ENCODE measurements around the gene ZNF48. TPM values are rescaled to one million over a fixed set of nuclear protein-coding genes. Genes with fewer than 3 reads are reported as not detected.

ZNF48 gene
- polyA plus RNA-seq, 1 of the 3 experiments (the other 2 are of a cell fraction), result 8.8 TPM

DNA sequence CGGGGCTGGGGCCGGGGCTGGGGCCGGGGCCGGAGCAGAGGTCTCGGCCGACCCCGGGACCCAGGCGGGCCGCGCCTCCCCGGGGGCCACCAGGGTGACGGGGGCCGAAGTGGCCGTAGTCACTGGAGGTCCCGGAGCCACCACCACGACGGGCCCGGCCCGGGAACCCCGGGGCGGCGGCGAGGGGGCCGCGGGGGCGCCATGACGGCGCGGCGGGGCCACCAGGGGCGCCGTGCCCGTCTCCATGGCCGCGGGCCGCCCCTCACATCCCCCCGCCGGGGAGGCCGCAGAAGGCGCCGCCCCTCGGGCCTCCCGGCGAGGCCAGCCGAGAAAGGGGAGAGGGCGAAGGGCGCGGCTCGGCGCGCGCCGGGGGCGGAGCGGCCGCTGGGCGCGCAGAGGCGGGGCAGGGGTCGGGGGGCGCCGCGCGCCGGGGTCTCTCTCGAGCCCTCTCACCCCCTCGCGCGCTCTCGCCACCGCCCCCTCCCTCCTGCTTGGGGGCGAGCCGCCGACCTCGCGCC is 25.2 kb upstream of the ZNF48 start:
- Histone ChIP-seq H3K27me3 (ENCODE audit: insufficient read depth) (no peaks in the 10 kb centered on the region), H3K4me3 (ENCODE audit: low read depth in 2 of 2, low read length in 1 of 2) (peak overlapping the region; percentile 74 to 87), H3K27ac (ENCODE audit: low read depth in 2 of 2, low read length in 1 of 2) (peak overlapping the region; percentile 57 to 77; a peak in 3 of 4 replicates), H4K20me1 (ENCODE audit: insufficient read depth) (peaks cover 43% of the 10 kb centered on the region), H2AFZ (ENCODE audit: low read depth) (no peak overlapping the region), H3K79me2 (ENCODE audit: insufficient read depth) (peaks cover 49% of the 10 kb centered on the region), H3K9me2 (no peaks in the 10 kb centered on the region), H3K36me3 (replicated peaks in 1 of 2; ENCODE audit: control insufficient read depth in 1 of 2, insufficient read depth in 2 of 2, low read length in 1 of 2) (peaks cover 8 to 9% of the 10 kb centered on the region in 2 experiments), H3K4me1 (ENCODE audit: control insufficient read depth in 1 of 2, insufficient read depth in 2 of 2, low read depth in 1 of 2, low read length in 1 of 2) (peaks cover 4 to 37% of the 10 kb centered on the region in 2 experiments; a peak in 3 of 4 replicates), H3K4me2 (peak overlapping the region; percentile 97), H3K9ac (peak overlapping the region; percentile 80), H3F3A (replicated peaks; ENCODE audit: insufficient read depth) (no peaks in the 10 kb centered on the region), H3K9me3 (no peaks in the 10 kb centered on the region)
- ChIA-PET CTCF (interaction anchor here (1.3 to 1.6 kb wide), 3 partner anchors 10 to 40 kb away, joined by 4 to 7 read pairs (median 5); partner anchors contain the start of gene CD2BP2), POLR2A (interaction anchor here (0.6 to 3.4 kb wide), 5 partner anchors 8 to 39 kb away, joined by 3 to 19 read pairs (median 4); partner anchors contain the start of genes CD2BP2 and ZNF771)
- TF ChIP-seq, protein P1, sequence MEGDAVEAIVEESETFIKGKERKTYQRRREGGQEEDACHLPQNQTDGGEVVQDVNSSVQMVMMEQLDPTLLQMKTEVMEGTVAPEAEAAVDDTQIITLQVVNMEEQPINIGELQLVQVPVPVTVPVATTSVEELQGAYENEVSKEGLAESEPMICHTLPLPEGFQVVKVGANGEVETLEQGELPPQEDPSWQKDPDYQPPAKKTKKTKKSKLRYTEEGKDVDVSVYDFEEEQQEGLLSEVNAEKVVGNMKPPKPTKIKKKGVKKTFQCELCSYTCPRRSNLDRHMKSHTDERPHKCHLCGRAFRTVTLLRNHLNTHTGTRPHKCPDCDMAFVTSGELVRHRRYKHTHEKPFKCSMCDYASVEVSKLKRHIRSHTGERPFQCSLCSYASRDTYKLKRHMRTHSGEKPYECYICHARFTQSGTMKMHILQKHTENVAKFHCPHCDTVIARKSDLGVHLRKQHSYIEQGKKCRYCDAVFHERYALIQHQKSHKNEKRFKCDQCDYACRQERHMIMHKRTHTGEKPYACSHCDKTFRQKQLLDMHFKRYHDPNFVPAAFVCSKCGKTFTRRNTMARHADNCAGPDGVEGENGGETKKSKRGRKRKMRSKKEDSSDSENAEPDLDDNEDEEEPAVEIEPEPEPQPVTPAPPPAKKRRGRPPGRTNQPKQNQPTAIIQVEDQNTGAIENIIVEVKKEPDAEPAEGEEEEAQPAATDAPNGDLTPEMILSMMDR (IDR thresholded peaks at IDR 0.05), result 0 out of 2 replicates have a peak, but pooled peaks have one; percentile 10
- TF ChIP-seq SIN3A (IDR thresholded peaks at IDR 0.05; ENCODE audit: borderline replicate concordance, low read depth, low read length), result peak; percentile 51; the same call in 1 of the 2 replicates
- 0 out of 2 replicates have a peak, but pooled peaks have one; percentile 42 for TF ChIP-seq POLR2AphosphoS5 (IDR thresholded peaks at IDR 0.05; ENCODE audit: low read depth, low read length)
- no peak; the same call in 1 of the 2 replicates for TF ChIP-seq YY1 (IDR thresholded peaks at IDR 0.05; ENCODE audit: low read depth)
- TF ChIP-seq NFIC (IDR thresholded peaks at IDR 0.05; ENCODE audit: borderline replicate concordance), result no peak
- no peak for DNase-seq
- WGBS (ENCODE audit: low lambda C conversion rate), result no CpG with 5 or more reads among the region's 76 CpGs

DNA sequence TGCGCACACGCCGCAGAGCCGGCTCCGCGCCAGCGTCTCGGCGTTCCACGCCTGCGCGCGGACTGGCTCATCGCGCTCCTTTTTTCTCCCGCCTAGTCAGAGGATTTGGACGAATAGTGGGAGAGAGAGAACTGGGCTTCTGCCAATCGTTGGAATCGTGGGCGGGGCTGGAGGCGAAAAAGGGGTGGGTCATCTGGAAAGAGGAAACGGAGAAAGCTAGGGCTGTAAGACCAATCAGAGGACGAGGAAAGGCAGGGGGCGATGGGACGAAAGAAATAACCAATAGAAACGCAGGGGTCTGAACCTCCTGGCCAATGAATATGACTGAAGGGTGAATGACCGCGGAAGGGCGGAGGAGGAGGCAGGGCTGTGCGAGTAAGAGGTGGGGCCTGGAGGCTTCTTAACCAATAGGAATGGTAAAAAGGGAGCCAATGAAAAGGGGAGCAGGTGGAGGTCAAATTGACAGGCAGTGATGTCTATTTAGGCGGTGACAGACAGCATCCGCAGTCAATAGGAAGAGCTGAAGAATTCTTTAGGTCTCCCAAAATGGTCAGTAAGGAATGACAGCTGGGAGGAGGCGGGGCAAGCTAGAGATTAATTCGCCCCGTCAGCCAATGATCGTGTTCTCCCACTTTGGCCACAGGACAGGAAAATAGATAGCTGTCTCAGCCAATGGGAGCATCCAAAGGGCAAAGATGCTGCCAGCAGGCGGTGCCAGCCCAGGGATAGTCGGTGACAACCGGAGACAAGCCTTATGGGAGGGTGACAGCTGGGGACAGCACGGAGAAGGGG is 24.6 kb upstream of the ZNF48 start, which contains the start of gene TBC1D10B:
Gene TBC1D10B (minus strand): TSS at position 39 of the 792 bp plus-strand sequence. CDS start 311 bp downstream, outside the sequence.
- Histone ChIP-seq H3K36me3 (replicated peaks in 1 of 2; ENCODE audit: control insufficient read depth in 1 of 2, insufficient read depth in 2 of 2, low read length in 1 of 2) (peaks cover 2 to 6% of the 10 kb centered on the region in 2 experiments), H3K9ac (peak within 1 kb of the TSS; percentile 80), H3F3A (replicated peaks; ENCODE audit: insufficient read depth) (no peaks in the 10 kb centered on the region), H3K4me1 (ENCODE audit: control insufficient read depth in 1 of 2, insufficient read depth in 2 of 2, low read depth in 1 of 2, low read length in 1 of 2) (peaks cover 4 to 37% of the 10 kb centered on the region in 2 experiments; a peak in 3 of 4 replicates), H3K9me2 (no peaks in the 10 kb centered on the region), H3K27ac (ENCODE audit: low read depth in 2 of 2, low read length in 1 of 2) (peak within 1 kb of the TSS; percentile 57 to 91; a peak in 3 of 4 replicates), H3K27me3 (ENCODE audit: insufficient read depth) (no peaks in the 10 kb centered on the region), H2AFZ (ENCODE audit: low read depth) (peak within 1 kb of the TSS; percentile 63; the same call in 1 of the 2 replicates), H3K4me2 (peak within 1 kb of the TSS; percentile 97), H3K79me2 (ENCODE audit: insufficient read depth) (peaks cover 43% of the 10 kb centered on the region), H4K20me1 (ENCODE audit: insufficient read depth) (peaks cover 37% of the 10 kb centered on the region), H3K4me3 (ENCODE audit: low read depth in 2 of 2, low read length in 1 of 2) (peak within 1 kb of the TSS; percentile 74 to 87), H3K9me3 (no peaks in the 10 kb centered on the region)
- peak; percentile 93 for DNase-seq
- WGBS (ENCODE audit: low lambda C conversion rate), result under 1% methylated on average over 33 of the region's 40 CpGs
- ChIA-PET CTCF (interaction anchor here (0.7 to 1.8 kb wide), 6 partner anchors 9 to 47 kb away, joined by 3 to 7 read pairs (median 4); partner anchors contain the start of gene ZNF48), POLR2A (interaction anchor here (0.6 to 3.4 kb wide), 7 partner anchors 13 to 47 kb away, joined by 4 to 19 read pairs (median 8); partner anchors contain the start of genes CD2BP2, ZNF48 and ZNF771)
- 0 out of 2 replicates have a peak, but pooled peaks have one; percentile 22 for TF ChIP-seq RAD21 (IDR thresholded peaks at IDR 0.05; ENCODE audit: low read length)
- TF ChIP-seq FOSL2 (IDR thresholded peaks at IDR 0.05; ENCODE audit: borderline replicate concordance, low read depth), result no peak
- TF ChIP-seq, protein P1 (IDR thresholded peaks at IDR 0.05), result peak; percentile 27; the same call in 1 of the 2 replicates
- TF ChIP-seq GATA2 (CRISPR knock-in tag; IDR thresholded peaks at IDR 0.05), result no peak
- TF ChIP-seq GABPA (IDR thresholded peaks at IDR 0.05; ENCODE audit: low read depth), result peak; percentile 73
- TF ChIP-seq POLR2AphosphoS5 (IDR thresholded peaks at IDR 0.05; ENCODE audit: low read depth, low read length), result no peak; the same call in 1 of the 2 replicates
- TF ChIP-seq, protein P2, sequence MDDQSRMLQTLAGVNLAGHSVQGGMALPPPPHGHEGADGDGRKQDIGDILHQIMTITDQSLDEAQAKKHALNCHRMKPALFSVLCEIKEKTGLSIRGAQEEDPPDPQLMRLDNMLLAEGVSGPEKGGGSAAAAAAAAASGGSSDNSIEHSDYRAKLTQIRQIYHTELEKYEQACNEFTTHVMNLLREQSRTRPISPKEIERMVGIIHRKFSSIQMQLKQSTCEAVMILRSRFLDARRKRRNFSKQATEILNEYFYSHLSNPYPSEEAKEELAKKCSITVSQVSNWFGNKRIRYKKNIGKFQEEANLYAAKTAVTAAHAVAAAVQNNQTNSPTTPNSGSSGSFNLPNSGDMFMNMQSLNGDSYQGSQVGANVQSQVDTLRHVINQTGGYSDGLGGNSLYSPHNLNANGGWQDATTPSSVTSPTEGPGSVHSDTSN (IDR thresholded peaks at IDR 0.05), result peak; percentile 99
- no peak for TF ChIP-seq RCOR1 (IDR thresholded peaks at IDR 0.05; ENCODE audit: low read length)
- TF ChIP-seq NFIC (IDR thresholded peaks at IDR 0.05; ENCODE audit: borderline replicate concordance), result no peak
- TF ChIP-seq, protein P3, sequence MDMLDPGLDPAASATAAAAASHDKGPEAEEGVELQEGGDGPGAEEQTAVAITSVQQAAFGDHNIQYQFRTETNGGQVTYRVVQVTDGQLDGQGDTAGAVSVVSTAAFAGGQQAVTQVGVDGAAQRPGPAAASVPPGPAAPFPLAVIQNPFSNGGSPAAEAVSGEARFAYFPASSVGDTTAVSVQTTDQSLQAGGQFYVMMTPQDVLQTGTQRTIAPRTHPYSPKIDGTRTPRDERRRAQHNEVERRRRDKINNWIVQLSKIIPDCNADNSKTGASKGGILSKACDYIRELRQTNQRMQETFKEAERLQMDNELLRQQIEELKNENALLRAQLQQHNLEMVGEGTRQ (IDR thresholded peaks at IDR 0.05; ENCODE audit: borderline replicate concordance, low read depth, low read length), result no peak
- TF ChIP-seq EZH2phosphoT487 (IDR thresholded peaks at IDR 0.05; ENCODE audit: borderline replicate concordance, low read depth), result no peak
- no peak for TF ChIP-seq JUND (IDR thresholded peaks at IDR 0.05)
- no peak for TF ChIP-seq MEF2A (IDR thresholded peaks at IDR 0.05; ENCODE audit: borderline replicate concordance, low read depth)
- TF ChIP-seq, protein P4, sequence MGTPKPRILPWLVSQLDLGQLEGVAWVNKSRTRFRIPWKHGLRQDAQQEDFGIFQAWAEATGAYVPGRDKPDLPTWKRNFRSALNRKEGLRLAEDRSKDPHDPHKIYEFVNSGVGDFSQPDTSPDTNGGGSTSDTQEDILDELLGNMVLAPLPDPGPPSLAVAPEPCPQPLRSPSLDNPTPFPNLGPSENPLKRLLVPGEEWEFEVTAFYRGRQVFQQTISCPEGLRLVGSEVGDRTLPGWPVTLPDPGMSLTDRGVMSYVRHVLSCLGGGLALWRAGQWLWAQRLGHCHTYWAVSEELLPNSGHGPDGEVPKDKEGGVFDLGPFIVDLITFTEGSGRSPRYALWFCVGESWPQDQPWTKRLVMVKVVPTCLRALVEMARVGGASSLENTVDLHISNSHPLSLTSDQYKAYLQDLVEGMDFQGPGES (IDR thresholded peaks at IDR 0.05; ENCODE audit: low read depth, low read length), result peak; percentile 84

Measured in SK-N-SH (cell line).